Pericardium fibroblast (primary cell): ENCODE data around the gene RCC1. TPM values are rescaled to one million over a fixed set of nuclear protein-coding genes. Genes with fewer than 3 reads are reported as not detected.

Source experiments
- total RNA-seq: library from RNA; depleted of rRNA; stranded (reverse); fragments of >200 nt; gene quantifications from 2 replicates; pipeline ENCODE4 v1.2.3, GENCODE V29; 2015

RCC1 gene, protein sequence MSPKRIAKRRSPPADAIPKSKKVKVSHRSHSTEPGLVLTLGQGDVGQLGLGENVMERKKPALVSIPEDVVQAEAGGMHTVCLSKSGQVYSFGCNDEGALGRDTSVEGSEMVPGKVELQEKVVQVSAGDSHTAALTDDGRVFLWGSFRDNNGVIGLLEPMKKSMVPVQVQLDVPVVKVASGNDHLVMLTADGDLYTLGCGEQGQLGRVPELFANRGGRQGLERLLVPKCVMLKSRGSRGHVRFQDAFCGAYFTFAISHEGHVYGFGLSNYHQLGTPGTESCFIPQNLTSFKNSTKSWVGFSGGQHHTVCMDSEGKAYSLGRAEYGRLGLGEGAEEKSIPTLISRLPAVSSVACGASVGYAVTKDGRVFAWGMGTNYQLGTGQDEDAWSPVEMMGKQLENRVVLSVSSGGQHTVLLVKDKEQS
- total RNA-seq: 20.9 and 38.1 TPM in 2 replicates

GRCh38 chr1:28505406-28506187, at the start of gene RCC1:
Gene RCC1 (plus strand): TSS chr1:28506043. CDS start chr1:28529867, 23,824 bp downstream.

GRCh38 chr1:28552758-28553663, 47.2 kb downstream of the RCC1 start, which contains the start of gene TRNAU1AP:
Gene TRNAU1AP (plus strand): TSS chr1:28553085. CDS start chr1:28553111, 26 bp downstream.

Other genes starting within 250 kb of the RCC1 start
- gene SESN2, start 246.5 kb upstream of the RCC1 start, total RNA-seq: 32.7 and 39.3 TPM in 2 replicates
- gene MED18, start 177.0 kb upstream of the RCC1 start, total RNA-seq: 9.4 and 11.8 TPM in 2 replicates
- 6.5 and 8.7 TPM in 2 replicates for gene PHACTR4, start 136.3 kb upstream of the RCC1 start, total RNA-seq
- gene TRNAU1AP, start 47.0 kb downstream of the RCC1 start, total RNA-seq: 18.9 and 28.0 TPM in 2 replicates
- 5.5 and 8.3 TPM in 2 replicates for gene RAB42, start 86.2 kb downstream of the RCC1 start, total RNA-seq
- 28.8 and 34.2 TPM in 2 replicates for gene TAF12, start 137.0 kb downstream of the RCC1 start, total RNA-seq
- gene RNU11, start 142.6 kb downstream of the RCC1 start, total RNA-seq: not detected in 2 replicates
- 4.5 and 8.5 TPM in 2 replicates for gene GMEB1, start 162.7 kb downstream of the RCC1 start, total RNA-seq
- gene YTHDF2, start 230.9 kb downstream of the RCC1 start, total RNA-seq: 34.4 and 35.4 TPM in 2 replicates